Activated CD8-positive, alpha-beta memory T cell treated with anti-CD3 and anti-CD28 coated beads for 1 hour (primary cell): ENCODE data around the gene PLXDC1.

Experiments
- DNase-seq, 2 donors: peaks; one replicate each; pipeline ENCODE4 v3.0.0-alpha.2; 2020; ENCODE audit warnings: low read depth in 1 of 2; ENCODE audit errors: extremely low read depth in 1 of 2

PLXDC1 gene

DNA sequence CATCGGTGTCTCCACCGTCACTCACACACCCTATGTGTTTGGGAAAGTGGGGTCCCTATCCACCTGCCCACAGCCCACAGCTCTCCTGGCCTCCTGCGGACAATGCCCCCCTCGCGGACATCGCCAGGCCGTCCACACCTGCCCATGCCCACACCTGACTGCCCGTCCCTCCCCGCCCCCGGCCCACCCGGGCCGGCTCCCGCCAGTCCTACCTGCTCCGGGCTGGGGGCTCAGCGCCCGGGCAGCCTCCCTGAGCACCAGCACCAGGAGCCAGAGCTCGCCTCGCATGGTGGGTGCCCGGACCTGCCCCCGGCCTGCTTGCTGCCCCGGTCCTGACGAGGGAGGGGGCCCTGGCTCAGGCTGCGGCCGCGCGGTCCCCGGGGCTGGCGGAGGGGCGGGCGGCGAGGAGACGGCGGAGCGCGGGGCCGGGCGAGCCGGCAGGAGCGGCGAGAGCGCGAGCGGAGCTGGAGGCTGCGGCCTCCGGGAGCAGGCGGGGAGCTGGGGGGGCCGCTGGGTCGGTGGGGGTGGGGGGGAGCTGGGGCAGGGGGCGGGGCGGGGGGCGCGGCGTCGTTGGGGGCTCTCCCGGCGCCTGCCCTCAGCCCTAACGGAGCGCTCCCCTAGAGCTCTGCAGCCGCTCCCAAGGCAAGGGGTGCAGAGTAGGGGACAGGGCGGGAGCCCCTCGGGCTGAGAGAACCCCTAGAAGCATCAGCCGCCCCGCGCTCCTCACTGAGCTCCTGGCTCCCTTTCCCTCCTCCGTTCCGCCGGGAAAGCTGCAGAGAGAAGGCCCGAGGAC lies at the start of gene PLXDC1:
TSS of gene PLXDC1 (minus strand) at position 488 of the 793 bp plus-strand sequence. CDS start at position 288, 200 bp downstream.
- DNase-seq = no peak

DNA sequence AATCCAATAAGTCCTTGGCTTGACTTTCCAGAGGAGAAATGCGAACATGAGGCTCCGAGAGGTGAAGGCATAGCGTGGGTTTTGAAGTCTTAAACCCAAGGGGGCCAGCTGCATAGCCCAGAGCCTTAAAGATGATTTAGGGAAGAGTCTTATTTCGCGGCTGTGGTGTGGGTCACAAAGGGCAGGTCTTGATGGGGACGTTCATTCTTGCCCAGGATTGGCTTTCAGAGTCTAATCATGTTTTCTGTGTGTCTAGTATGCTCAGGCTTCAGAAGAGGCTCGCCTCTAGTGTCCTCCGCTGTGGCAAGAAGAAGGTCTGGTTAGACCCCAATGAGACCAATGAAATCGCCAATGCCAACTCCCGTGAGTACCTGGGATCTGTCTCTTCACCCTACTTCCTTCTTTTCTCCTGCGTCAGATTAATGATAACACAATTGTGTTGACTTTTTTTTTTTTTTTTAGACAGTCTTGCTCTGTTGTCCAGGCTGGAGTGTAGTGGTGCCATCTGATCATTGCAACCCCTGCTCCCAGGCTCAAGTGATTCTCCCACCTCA lies 49.6 kb upstream of the PLXDC1 start:
- DNase-seq = no peak

DNA sequence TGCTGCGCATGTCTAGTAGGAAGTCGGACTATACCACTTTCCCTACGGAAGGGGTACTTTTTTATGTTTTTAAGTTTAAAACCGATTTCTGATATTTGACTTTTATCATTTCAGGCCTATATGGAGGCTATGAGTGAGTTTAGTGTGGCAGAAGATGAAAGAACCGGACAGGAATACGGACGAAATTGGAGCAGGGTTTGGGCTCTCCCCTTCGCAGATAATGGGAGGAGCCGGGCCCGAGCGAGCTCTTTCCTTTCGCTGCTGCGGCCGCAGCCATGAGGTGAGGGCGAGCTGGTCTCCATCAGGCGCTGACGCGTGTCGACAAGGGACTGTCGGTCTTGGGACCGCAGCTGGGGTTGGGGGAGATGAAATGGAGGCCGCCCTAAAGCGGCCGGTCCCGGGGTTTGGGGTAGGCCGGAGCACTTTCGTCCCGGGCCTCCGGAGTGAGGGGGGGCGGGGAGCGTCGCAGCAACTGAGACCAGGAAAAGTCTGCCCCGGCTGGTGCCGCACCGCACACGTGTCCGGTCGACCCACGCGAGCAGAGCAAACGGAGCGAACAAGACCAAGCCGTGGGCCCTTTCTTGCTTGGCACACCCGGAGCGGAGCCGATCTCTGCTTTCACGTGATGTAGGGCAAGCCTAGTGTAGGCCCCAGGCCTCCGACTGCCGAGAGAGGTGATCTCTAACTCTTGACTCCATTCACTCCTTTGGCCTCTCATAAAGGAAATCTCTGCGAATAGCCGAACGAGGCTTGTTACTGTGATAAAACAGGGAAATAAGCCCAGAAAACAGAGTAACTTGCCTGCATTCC lies 48.8 kb upstream of the PLXDC1 start, which contains the start of gene RPL19:
TSS of gene RPL19 (plus strand) at position 214 of the 810 bp plus-strand sequence. CDS start at position 276, 62 bp downstream.
- DNase-seq = peak; percentile 55 to 64

DNA sequence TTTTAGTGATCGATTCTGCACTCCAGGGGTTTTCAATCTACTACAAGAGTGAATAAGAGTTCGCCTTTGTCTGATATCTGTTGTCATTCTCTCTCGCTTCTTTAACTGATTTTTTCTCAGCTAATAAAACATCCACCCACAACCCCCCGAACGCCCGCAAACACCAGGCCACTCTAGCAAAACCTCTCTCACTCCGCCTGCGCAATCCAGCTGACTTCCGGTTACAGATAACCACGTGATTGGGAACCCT lies 48.3 kb upstream of the PLXDC1 start:
- peak; percentile 74 to 77 for DNase-seq

DNA sequence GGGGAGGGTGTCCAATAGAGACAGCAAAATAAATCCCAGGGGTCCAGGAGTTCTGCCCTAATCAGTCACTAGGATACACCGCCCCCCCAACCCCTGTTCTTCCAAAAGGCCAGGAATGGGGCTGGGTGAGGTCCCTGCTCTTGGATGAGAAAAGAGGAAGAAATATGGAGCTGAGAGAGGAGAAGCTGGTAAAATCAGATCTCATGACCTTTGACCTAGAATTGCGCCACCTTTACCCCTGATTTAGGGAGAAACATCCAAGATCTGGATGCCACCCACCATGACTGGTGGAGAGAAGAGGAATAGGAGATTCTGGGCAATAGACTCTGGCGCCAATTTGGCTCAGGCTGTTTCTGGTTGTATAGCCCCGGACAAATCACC lies 46.7 kb upstream of the PLXDC1 start:
- no peak for DNase-seq

DNA sequence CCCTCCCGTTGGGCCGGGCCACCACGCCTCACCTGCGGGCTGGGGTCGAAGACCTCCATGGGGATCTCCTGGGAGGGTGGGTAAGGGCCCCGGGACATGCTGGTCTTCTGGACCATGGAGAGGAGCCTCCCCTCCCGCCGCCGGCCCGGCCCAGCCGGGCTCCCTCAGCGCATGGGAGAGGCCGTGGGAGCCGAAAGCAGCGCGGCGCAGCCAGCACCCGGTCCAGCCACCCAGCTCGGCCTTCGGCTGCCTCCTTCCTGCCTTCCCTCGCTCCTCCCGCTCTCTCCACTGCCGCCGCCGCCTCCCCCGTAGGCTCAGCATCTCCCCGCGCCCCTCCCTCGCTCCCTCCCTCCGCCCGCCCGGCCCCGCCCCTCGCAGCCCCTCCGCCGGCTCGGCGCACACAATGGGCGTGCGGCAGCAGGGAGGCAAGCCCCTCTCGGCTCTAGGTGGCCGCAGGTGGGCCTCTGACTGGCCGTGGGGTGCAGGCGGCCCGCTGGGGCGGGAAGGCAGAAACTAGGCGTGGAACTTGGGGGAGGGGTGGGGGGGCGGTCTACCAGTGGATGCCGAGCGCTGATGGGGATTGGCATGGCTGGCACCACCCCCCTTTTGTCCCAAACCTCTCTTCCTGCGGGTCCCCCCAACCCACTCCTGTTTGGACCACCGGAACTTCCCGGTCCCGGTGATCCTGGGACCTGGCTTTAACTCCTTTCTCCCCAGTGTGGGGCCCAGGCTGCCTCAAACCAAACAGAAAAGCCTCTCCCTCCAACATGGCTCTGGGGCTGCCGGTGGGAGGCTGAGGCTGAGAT lies 46.1 kb upstream of the PLXDC1 start, which contains the start of gene CACNB1:
TSS of gene CACNB1 (minus strand) at position 290 of the 806 bp plus-strand sequence. CDS start at position 116, 174 bp downstream.
- DNase-seq = peak in 1 of 2 donors; percentile 50

DNA sequence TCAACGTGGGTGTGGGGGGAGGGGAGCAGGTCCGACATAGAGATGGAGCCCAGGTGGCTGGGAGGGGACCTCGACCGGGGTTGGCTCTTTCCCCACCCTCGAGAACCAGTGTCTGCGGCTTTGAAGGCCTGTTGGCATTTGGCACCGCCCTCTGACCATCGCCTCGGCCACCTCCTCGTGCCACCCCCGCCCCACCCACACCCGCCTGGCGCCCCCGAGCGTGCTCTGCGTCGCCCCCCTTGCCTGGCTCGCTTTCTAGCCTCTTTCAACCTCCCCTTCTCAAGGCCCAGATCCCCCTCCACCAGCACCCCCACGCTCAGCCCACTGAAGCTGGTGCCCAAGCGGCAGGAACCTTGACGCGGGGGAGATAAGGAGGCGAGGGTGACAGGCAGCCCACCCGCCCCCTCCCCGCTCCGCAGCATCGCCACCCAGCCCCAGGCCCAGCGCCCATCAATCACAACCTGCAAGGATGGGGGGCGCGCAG lies 45.4 kb upstream of the PLXDC1 start:
- no peak for DNase-seq

DNA sequence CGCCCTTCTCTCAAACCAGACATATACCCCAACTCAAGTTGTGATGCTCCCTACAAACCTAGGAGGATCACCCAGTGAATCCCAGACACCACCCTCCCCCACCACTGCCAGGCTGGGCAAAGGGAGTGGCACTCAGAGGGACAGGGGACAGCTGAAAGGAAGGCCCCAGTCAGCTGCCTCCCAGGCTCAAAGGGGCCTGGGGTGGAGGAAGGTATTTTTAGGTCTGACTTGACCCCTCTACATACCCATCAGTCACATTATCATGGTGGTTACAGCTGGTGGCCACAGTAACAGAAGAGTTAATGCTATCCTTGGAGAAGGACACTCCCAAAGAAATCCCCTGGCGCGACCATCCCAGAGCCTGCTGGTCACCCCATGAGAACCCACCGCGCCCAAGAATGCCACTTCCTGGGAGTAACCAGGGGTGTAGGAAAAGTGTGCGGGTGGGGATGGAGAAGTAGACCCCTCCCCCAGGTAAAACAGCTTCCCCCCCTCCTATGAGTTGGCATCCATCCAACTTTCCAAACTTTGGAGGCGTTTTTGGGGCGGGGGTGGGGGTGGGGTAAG lies 44.9 kb upstream of the PLXDC1 start:
- no peak for DNase-seq

DNA sequence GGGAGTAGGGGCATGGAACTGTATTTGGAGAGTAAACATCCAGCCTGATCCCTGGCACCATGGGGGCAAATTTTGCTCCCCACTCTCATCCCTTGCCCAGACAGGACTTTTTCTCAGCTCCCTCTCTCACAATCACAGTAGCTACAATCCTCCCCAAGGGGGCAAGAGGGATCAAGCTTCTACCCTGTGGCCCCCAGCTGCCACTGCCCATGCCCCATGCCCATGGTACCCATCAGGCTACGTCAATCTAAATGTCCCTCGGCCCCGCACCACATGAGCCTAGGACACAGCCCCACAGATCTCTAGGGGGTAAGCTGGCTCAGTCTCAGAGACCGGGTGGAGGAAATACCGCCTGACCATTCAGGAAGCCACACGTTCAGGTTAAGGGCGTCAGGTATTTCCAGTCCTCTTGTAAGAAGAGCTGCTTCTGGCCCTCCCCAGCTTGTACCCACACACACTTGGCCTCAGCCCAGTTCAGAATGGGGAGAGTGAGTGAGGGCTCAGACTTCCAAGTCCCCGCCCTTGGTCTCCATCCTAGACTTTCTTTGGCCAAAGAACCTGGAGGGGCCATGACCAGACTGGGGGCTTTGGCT lies 44.2 kb upstream of the PLXDC1 start:
- DNase-seq = no peak

DNA sequence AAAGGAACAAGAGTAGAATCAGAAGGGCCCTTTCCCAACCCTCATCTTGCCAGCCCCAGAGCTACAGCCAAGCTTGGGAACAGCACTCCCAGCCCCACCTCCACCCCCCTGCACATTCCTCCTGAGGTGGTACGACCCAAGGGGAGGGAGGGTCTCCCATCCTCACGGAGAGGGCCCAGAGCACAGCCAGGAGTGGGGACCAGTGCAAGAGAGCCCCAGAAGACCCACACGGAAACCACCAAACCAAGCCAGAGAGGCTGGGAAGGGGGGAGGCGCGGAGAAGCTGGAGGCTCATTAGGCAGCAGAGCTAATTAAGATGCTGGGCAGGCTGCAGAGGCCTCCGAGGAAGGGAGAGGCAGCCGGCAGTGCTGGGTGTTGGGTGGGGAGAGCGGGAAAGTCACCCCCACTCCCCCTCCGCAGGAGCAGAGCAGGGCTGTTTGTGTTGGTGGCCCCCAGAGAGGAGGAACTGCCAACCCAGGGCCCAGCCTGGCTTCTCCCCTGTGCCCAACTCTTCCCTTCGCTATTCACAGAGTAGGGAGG lies 43.6 kb upstream of the PLXDC1 start:
- DNase-seq = no peak

DNA sequence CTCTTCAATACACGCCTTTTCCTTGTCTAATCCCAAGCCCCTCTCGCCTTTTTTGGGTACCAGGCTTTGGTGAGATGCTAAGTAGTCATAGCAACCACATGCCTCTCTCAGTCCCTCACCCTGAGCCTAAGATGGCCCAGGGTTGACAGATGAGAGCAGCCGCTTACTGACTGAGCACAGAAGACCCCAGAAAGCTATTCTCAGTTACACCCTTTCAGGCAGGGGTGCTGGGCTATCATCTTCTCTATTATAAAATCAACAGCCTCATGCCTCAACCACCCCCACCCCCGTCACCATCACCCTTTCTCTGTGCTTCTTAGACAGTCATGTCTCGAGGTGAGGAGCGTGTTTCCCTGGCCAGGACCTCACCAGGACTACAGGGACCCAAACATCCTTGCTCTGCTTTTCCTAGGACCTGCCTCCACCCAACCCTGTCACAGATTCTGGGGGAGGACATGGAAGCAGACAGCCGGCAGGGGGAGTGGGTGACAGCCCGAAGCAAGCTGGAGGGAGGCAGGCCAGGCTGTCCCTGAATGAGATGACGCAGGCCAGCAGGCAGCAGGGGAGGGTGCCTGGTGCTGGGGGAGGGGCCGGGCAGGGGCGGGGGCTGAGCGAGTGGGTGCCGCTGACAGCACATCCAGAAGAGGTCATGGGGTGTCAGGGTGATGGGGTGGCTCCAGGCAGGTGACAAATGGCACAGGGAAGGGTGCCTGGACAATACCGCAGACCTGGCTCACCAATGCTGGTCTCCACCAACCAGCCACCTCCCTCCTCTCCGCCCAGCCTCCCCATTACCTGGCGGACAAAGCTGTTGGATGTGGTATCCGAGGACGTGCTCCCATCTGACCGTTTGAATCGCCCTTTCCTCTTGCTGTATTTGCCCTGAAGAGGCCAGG lies 42.9 kb upstream of the PLXDC1 start:
- no peak for DNase-seq

DNA sequence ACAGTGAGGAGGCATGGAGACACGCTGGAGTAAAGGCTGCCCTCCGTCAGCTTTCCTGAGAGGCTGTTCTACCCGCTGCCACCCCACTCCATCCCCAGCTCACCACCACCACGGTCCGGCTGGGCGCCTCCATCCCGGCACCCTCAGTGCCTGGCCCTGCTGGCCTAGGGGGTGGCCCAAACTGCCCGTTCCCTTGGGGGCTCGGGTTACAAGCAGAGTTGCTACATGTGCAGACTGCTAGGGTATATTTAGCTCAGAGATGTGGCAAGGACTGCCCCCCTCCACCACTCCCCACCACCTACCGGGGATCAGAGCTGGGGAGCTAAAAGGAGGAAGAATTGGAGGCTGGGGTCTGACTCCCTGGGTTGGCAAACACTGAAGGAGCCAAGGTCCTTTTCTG lies 41.9 kb upstream of the PLXDC1 start:
- DNase-seq = no peak

DNA sequence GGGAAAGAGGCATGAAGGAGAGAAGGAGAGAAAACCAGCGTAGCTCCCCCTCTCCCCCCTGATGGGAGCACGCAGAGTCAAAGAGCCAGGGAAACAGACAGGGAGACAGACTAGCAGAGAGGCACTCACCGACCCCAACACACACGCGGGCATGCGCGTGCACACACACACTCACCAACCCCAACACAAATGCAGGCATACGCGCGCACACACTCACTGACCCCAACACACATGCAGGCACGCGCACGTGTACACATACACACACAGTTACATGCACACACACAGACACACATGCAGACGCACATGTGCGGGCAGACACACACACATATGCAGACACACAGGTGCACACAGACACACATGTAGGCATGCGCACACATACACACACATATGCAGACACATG lies 41.5 kb upstream of the PLXDC1 start:
- DNase-seq = no peak

DNA sequence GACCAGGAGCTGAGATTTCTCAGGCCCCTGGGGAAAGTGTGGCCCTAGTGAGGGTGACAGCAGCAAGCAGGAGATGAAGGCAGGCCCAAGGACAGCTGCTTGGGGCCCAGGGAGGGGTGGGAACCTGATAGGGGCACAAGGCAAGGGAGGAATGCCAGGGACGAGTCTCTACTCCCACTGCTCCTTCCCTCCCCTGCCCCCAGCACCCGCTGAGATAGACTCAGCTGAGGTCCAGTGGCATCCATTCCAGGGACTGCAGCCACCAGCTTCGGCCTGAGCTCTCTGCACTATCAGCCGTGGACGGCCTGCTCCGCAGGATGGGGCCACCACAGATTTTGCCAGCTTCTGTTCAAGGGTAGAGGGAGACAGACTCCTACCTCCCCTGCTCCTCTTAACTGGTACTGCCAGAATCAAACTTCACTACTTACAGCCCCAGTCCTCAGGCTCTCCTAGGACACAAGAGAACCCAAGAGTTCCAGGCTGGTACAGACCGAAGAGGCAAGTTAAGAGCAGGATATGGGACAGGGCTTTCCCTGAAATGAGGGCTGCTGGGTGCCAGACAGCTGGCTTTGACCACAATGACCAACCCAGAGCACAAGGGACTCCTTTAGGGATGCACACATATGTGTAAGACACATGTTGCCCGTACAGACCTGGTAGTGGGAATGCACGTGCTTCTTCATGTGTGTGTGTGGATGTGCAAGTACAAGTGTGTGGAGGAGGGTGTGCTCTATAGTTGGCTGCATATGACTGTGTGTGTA lies 40.5 kb upstream of the PLXDC1 start:
- DNase-seq = no peak

DNA sequence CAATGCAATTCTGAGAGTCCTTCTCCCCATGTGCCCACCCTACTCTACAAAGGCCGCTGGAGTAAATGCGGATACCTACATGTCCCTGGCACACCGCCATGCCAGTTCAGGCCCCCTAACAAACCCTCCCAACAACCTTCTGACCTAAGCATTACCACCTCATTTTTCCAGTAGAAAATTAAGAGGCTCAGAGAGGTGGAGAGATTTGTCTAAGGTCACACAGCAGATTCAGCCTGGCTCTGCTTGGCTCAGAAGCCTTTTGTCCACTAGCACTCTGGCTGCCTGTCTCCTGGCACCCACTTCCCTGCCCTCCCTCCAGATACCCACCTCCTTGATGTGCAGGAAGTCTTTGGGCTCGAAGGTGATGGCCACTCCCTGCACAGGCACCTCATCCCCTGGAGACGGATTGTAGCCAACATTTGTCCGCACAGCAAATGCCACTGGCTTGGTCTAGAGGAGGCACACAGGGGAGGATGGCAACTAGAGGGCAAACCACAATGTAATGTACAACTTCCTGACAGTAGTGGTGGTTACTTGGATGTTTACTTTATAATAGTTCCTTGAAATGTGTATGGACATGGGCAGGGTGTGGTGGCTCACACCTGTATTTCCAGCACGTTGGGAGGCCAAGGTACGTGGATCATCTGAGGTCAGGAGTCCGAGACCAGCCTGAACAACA lies 35.9 kb upstream of the PLXDC1 start:
- DNase-seq = no peak

DNA sequence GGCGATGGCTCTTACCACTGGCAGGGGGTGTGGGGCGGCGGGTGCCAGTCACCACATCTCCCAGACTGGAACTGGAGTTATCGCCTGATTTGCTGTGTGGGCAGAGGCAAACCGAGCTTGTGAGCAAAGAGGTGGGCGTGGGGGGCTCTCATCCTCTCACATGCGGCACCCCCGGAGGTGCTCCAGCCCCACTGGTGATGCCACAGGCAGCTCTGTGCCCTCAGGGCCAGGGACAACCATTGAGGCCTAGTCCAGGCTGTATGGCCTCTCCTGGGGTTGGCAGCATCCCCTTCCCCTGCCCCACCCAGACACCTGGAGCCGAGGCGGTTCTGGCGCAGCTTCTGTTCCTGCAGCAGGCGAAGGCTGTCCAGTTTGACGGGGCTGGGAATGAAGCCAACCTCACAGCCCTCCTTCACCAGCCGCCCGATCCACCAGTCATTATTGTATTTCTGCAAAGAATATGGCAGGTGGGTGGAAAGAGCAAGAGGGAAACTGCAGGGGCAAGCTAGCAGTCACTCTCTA lies 35.1 kb upstream of the PLXDC1 start:
- no peak for DNase-seq

DNA sequence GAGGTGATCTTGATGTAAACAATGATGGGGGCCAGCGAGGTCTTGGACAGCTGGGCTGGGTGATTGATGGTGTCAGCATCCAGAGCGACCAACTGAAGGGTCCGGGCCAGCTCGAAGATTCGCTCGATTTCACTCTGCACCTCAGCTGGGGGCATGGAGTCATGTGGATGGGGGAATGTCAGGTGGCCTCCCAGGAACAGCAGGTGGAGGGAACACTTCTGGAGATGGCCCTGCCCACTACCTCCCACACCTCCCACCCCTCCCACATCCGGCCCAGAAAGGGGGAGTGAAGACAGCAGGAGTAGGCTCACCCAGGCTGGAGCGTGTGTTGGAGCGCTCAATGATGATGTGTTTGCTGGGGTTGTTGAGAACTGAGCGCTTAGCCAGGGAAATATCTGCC lies 32.3 kb upstream of the PLXDC1 start:
- DNase-seq = no peak
